NCI-H524 treated with DMSO at 0.1 percent for 48 hours (cell line): Measurements from ENCODE around the gene KDM4B.

Experiments
- DNase-seq: peaks from one replicate; lab custom pipeline; 2025; lab: John Stamatoyannopoulos, UW

KDM4B gene

GRCh38 chr19:5050067-5050656 lies 81.2 kb downstream of the KDM4B start:
- no peak for DNase-seq

DNA sequence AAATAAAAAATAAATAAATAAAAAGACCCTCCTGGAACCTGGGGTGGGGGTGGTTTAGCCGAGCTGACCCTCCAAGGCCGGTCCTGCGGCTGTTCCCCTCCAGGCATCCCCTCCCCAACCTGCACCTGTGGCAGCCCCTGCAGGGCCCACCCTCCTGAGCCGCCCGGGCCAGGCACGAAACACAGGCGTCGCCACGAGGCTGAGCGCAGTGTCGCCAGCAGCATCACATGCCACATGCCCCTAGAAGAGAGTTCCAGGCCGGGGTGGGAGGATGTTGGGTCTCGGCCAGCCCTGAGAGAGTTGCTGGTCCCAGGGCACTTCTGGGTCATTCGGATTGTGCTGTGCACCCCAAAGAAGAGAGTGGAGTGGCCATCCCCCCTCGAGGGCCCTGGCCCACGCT lies 82.0 kb downstream of the KDM4B start:
- no peak for DNase-seq

- DNase-seq = no peak
These were observed 82.7 kb downstream of the KDM4B start for GRCh38 chr19:5051619-5052018.

- no peak for DNase-seq
These were observed 83.6 kb downstream of the KDM4B start for GRCh38 chr19:5052515-5052914.

DNA sequence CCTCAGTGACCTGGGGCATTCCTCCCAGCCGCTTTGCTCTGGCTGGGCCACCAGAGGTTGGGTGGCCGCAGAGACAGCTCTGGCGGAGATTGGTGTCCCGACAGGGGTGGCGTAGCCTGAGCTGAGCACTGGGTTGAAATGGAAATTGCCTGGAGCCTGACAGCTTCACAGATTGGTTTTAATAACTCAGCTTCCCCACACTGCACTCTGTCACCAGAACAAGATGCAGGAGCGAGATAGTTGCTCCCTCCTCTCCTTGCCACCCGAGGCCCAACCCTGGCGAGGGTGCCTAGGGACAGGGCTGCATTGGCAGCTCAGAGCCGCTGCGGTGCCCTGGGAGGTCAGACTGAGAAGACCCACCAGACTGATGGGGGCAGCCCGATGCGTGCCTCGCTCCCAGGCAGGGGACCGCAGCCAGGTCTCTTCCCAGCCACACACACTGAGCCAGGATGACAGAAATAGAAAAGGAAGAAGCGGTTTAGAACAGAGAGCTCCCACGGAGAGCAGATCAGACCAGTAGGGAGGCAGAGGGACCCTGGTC lies 84.1 kb downstream of the KDM4B start:
- no peak for DNase-seq

DNA sequence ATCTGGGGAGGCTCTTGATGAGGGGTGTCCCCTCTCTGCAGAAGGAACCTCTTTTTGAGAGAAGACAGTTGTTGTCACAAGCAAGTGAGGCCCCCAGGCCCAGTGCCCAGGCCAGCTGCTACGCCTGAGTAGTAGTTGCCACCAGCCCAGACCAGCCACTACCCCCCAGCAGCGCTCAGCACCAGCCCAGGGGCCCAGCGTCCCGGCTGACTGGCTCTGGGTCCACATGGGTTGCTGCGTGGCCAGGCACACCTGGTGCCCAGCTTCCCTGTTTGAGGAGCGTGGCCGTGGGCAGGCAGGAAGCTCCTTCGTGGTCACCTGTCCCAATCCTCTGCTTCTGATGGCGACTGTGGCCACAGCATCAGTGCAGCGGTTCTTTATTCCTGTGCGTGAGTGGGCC lies 84.7 kb downstream of the KDM4B start:
- no peak for DNase-seq

DNA sequence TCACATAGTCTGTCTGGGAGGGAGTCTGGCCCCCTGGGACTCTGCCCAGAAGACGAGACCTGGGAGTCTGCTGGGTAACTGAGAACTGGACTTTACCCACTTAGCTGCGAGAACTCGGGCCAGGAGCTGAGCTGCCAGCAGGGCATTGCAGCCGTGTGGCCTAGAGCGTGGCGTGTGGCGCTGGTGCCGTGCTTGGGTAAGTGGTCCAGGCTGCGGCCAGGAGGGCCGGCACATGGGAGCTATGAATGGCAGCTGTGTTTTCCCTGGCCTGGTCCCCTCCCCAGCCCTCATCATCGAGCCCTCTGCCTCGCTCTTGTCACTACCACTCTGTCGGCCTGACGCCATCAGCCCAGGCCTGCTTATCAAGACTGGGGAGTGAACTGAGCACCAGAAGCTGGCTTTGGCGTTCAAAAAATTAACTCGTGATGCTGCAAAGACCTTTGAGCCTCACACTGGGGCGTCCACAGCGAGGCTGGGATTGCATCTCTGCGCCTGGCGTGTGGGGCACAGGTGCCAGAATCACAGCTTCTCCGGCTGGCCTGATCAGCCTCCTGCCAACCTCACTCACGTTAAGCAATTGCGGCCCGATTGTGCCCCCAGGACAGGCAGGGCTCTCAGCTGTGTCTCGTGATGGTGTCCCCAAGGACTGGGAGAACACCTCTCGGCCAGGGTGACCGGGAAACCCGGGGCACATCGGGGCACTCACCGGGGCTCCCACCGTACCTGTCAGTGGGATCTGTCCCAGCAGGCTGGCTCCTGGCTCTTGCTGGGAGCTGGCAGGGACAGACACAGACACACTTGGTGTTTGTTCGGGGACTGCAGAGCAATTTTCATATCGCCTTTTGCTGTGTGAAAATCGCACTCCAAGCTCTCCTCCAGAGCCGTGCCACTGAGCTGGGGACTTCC lies 85.9 kb downstream of the KDM4B start:
- no peak for DNase-seq

GRCh38 chr19:5055457-5055776 lies 86.5 kb downstream of the KDM4B start:
- DNase-seq = no peak

- no peak for DNase-seq
These were observed 88.9 kb downstream of the KDM4B start for GRCh38 chr19:5057860-5058259.

DNA sequence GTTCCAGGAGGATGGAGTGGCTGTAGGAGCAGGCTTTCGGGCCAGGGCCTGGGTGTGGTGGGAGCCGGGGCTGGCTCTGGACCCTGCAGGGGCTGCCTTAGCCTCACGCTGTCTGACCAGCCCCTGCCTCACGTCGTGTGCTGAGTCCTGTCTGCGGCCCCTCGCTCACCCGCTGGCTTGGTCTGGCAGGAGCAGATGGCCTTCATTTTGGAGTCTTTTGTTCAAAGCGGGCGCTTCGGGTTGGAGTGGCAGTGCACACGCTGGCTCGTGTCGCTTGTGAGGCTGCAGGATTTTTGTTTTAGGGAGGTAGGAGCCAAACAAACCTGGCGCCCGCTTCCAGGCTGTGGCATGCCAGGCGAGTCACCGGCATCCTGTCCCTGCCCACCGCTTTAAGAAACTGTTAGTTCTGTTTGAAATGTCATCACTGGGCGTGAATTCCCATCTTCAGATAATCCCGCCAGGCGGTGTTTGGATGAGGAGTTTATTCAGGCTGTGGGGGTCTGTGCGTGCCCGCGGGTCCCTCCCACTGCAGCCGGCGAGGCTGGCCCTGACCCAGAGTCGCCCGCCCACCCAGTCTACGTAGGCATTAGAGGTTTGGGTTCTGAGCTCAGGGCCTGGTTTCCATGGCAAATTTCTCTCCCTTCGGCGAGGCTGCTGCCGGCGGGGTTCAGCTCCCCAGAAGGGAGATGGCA lies 89.8 kb downstream of the KDM4B start:
- DNase-seq = peak; percentile 27

GRCh38 chr19:5059213-5059574 lies 90.3 kb downstream of the KDM4B start:
- DNase-seq = no peak

- no peak for DNase-seq
These were observed 90.9 kb downstream of the KDM4B start for GRCh38 chr19:5059793-5060192.

DNA sequence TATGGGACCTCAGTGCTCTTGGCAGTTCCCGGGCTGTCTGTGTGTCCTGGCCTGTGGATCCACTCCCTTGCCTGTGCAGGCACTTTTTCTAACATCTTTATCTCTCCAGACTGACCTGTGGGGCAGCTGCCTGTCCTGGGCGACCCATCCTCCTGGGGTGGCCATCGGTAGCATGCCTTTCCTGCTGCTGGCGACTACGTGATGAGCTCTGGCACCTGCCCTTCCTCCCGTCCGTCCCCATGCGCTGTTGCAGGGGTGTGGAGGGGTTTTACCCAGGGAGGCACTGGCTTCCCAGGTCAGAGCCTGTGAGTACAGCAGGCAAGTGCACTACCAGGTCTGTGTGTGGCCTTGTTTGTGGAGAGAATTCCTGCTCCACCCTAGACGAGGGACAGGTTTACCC lies 93.3 kb downstream of the KDM4B start:
- no peak for DNase-seq

- no peak for DNase-seq
These were observed 93.9 kb downstream of the KDM4B start for GRCh38 chr19:5062799-5063198.

DNA sequence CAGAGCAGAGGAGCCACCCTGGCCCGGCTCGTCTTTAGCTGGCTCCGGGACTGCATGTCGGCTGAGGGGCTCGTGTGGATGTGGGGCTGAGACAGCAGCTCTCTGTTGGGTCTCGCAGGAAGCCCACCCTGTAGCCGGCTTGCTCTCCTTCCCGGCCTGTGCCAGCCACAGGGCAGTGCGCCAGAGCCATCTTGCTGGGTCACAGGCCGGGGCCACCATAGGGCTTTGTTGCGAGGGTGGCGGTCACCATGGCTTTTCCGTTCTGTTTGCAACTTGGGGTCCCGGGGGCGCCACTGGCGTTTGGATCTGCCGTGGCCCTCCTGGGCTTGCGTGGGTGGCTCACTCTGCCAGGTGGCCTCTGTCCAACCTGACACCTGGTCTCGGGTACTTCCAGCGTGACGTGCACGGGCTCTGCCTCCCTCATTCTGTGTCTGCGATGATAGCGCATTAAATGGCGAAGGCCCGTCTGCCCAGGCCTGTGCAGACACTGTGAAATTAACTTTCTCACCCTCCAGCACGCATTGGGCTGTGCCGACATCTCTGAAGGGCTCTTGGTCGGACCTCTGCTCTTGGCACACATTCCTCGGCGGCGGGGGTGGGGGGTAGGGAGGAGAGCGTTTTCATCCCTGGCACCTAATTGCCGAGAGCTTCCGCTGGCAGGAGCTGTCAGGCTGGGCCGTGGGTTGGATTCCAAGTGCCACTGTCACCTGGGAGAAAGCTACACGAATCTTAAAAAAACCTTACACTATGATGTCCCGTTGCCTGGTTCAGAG lies 95.1 kb downstream of the KDM4B start:
- no peak for DNase-seq

DNA sequence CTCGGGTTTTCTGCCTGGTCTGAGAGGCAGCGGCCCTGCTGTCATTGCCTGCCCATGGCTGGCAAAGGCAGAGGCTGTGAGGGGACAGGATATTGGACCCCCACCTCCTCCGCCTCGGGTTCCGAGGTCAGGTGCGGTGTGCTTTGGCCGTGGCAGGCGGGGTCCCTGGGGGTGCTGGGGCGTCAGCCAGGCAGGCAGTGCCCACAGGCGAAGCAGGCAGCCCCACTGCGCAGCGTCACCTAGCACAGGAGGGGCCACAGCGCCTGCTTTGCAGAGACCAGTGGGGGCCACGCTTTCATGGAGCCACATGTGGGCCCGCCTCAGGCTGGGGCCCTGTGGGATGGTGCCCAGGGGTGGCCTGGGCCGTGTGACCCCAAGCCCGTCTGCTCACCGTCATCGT lies 96.0 kb downstream of the KDM4B start:
- no peak for DNase-seq

DNA sequence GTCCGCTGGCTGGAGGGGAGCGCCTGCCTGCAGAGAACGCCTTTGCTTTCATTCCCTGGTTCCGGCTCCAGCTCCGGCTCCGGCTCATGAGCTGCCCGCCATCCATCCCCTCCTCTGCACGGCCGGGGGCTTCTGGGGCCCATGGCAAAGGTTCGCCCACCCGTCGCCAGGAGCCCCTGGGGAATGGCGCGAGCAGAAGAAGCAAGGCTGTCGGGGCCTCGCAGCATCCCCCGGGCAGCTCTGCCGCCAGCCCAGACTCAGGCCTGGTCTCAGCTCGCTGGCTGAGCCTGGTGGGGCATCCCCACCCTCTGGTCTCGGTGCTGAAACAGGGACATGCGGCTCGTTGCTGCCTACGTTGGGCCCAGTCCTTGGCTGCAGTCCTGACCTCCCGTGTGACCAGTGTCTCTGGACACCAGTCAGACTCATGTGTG lies 96.8 kb downstream of the KDM4B start:
- no peak for DNase-seq

DNA sequence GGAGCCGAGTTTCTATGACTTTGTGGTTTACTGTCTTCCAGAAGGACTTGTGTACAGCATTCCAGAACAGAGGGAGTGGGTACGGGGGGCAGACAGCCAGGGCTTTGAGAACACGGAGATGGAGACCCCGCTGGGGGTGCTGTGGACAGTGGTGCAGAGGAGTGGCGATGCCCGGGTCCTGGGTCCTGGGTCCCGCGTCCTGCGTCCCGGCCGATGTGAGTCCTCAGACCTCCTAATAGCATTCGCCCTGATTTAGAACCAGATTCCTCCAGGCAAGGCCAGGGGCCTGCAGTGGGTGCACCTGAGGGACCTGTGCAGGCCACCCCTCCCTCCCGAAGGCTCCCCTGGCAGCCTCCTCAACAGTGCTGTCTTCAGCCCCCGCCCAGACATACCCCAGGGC lies 97.9 kb downstream of the KDM4B start:
- no peak for DNase-seq

DNA sequence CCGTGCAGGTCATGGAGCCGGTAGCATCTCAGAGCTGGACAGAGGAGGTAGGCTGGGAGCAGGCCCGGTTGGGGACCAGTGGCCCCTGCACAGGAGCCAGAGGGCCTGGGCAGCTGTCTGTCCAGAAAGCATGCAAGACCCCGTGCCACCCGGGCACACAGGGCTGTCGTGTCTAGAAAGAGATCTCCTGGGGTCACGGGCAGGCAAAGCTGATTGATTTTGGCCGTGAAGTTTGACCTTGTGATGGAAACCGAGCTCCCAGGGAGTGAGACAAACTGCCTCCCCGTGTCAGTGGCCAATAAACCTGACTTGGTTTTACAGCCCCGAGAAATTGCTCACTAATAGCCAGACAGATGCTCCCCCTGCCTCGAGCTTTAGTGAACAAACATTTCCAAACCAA lies 98.8 kb downstream of the KDM4B start:
- no peak for DNase-seq

- DNase-seq = no peak
These were observed 99.5 kb downstream of the KDM4B start for GRCh38 chr19:5068233-5069072.

DNA sequence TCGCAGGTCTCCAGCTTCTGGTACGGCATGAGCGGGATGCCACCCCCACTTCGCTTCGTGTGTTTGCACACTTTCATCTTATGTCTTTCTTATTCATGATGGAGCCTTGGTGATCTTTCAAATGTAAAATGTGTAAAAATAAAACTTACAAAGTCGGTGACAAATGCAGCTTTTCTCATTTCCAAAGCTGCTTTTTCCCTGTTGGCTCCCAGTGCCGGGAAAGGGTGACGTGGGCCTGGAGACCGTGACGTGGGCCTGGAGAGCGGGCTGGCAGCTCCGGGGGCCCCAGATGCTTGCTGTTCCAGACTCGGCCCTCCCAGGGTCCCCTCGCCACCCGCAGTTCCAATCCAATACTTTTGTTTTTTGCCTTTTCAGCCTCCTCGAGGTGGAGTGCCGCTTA lies 101.4 kb downstream of the KDM4B start:
- DNase-seq = no peak
